Endothelial cell of umbilical vein (primary cell): ENCODE results near the gene WSB2. TPM values are rescaled to one million over a fixed set of nuclear protein-coding genes. Genes with fewer than 3 reads are reported as not detected.

ENCODE experiments used
- BruUV-seq: library from RNA; stranded (reverse); fragments of 400-500 nt; replicated peaks from 2 replicates; lab custom pipeline; 2021; lab: Mats Ljungman, UMichigan
- CTCF ChIA-PET: fragments of 300-600, 350-600 bp; sonication (Branson Sonifier 250); formaldehyde crosslinking; loops from one replicate; lab custom pipeline; 2021; ENCODE audit warnings: antibody characterized with exemption, inconsistent platforms; lab: Charles Lee
- POLR2A ChIA-PET: fragments of 300-600, 350-600 bp; sonication (Branson Sonifier 250); formaldehyde crosslinking; loops from one replicate; lab custom pipeline; 2021; ENCODE audit warnings: antibody characterized with exemption, inconsistent platforms; lab: Charles Lee
- DNase-seq: peaks from one replicate; pipeline ENCODE4 v3.0.0-alpha.2; 2011; ENCODE audit warnings: low read depth, low spot score
- FAIRE-seq: peaks from 2 replicates; lab custom pipeline; 2011; peaks lifted over from hg19 to GRCh38; lab: Jason Lieb, UNC
- H2AFZ ChIP-seq: 2 replicates; pipeline ENCODE4 v1.6.0; 2012; ENCODE audit warnings: low read depth, low read length, control low read depth, inconsistent platforms
- H3K27ac ChIP-seq: 2 replicates; pipeline ENCODE4 v1.5.1; 2011; ENCODE audit warnings: low read depth, mild to moderate bottlenecking, control low read depth, low read length, moderate library complexity; ENCODE audit not compliant: insufficient read depth
- H3K27me3 ChIP-seq, 2 experiments: 2 replicates each; pipeline versions ENCODE4 v1.6.0 to v1.6.1; 2011; ENCODE audit warnings: low read length in 2 of 2, mixed read lengths in 1 of 2; ENCODE audit not compliant: control insufficient read depth in 2 of 2, insufficient read depth in 2 of 2
- H3K36me3 ChIP-seq, 2 experiments: 2 replicates in 1 of 2; 3 replicates in 1 of 2; pipeline ENCODE4 v1.5.1; 2011; ENCODE audit warnings: low read length in 2 of 2, mild to moderate bottlenecking in 1 of 2, moderate library complexity in 1 of 2; ENCODE audit not compliant: control insufficient read depth in 2 of 2, insufficient read depth in 2 of 2; ENCODE audit errors: extremely low read depth in 1 of 2
- H3K4me1 ChIP-seq: 3 replicates; pipeline ENCODE4 v1.5.1; 2011; ENCODE audit warnings: mild to moderate bottlenecking, low read length; ENCODE audit not compliant: control insufficient read depth, insufficient read depth; ENCODE audit errors: extremely low read depth
- H3K4me2 ChIP-seq: 2 replicates; pipeline ENCODE4 v1.6.1; 2011; ENCODE audit warnings: low read length, control low read depth, mixed read lengths; ENCODE audit not compliant: insufficient read depth
- H3K4me3 ChIP-seq, 3 experiments: fragments of 200-600 bp in 1 of 3; sonication (generic), shearing (Covaris generic) in 1 of 3; replicated peaks in 1 of 3; 2 replicates each; pipeline ENCODE4 v1.5.1; 2011 to 2016; ENCODE audit warnings: control low read depth in 3 of 3, low read length in 3 of 3, mild to moderate bottlenecking in 2 of 3, inconsistent platforms in 1 of 3, low read depth in 1 of 3, moderate library complexity in 1 of 3; ENCODE audit not compliant: insufficient read depth in 1 of 3
- H3K79me2 ChIP-seq: 2 replicates; pipeline ENCODE4 v1.6.0; 2012; ENCODE audit warnings: low read length, inconsistent platforms; ENCODE audit not compliant: control insufficient read depth, insufficient read depth
- H3K9ac ChIP-seq: replicated peaks from 2 replicates; pipeline ENCODE3; 2011; ENCODE audit warnings: low read length, control low read depth; ENCODE audit not compliant: insufficient read depth; ENCODE audit errors: extremely low read depth
- H3K9me1 ChIP-seq: replicated peaks from 3 replicates; pipeline ENCODE4 v1.6.0; 2011; ENCODE audit warnings: mild to moderate bottlenecking, low read length; ENCODE audit not compliant: control insufficient read depth, insufficient read depth; ENCODE audit errors: extremely low read depth
- H3K9me3 ChIP-seq: replicated peaks from 2 replicates; pipeline ENCODE4 v1.5.1; 2012; ENCODE audit warnings: low read length, inconsistent platforms; ENCODE audit not compliant: control insufficient read depth, insufficient read depth
- H4K20me1 ChIP-seq: replicated peaks from 2 replicates; pipeline ENCODE3; 2011; ENCODE audit warnings: mild to moderate bottlenecking, low read length; ENCODE audit not compliant: control insufficient read depth, insufficient read depth; ENCODE audit errors: extremely low read depth
- CTCF ChIP-seq, 2 donors: IDR thresholded peaks; 1 replicate in 1 of 2; 2 replicates in 1 of 2; pipeline ENCODE4 v1.5.1; 2011; ENCODE audit warnings: low read length in 2 of 2, mild to moderate bottlenecking in 2 of 2, moderate library complexity in 2 of 2, control low read depth in 1 of 2, inconsistent platforms in 1 of 2, low read depth in 1 of 2; ENCODE audit not compliant: insufficient read depth in 1 of 2; ENCODE audit errors: extremely low read depth in 1 of 2
- FOS ChIP-seq: IDR thresholded peaks from 2 replicates; pipeline ENCODE4 v1.6.1; 2011; ENCODE audit warnings: mild to moderate bottlenecking, low read length, moderate library complexity, borderline replicate concordance; ENCODE audit not compliant: insufficient read depth
- JUN ChIP-seq: IDR thresholded peaks from 2 replicates; pipeline ENCODE4 v1.6.1; 2011; ENCODE audit warnings: borderline replicate concordance, low read depth; ENCODE audit not compliant: insufficient read length, insufficient read depth
- MAX ChIP-seq: IDR thresholded peaks from 2 replicates; pipeline ENCODE4 v1.6.1; 2011; ENCODE audit not compliant: insufficient read depth, insufficient read length
- MYC ChIP-seq: IDR thresholded peaks from one replicate; pipeline ENCODE4 v1.6.1; 2011; ENCODE audit warnings: mild to moderate bottlenecking, low read depth, low read length
- POLR2A ChIP-seq: IDR thresholded peaks from 2 replicates; pipeline ENCODE4 v1.6.1; 2012; ENCODE audit warnings: low read depth, mild to moderate bottlenecking, control low read depth, low read length
- POLR2AphosphoS5 ChIP-seq: IDR thresholded peaks from 2 replicates; pipeline ENCODE4 v1.6.1; 2012; ENCODE audit warnings: low read depth, mild to moderate bottlenecking, control low read depth, low read length, moderate library complexity; ENCODE audit not compliant: insufficient read depth
- dilution Hi-C: fragments of 300-500 bp; cut with MboI; formaldehyde crosslinking; loops from one replicate; pipeline ENCODE4 v1.15.0; 2019; ENCODE audit warnings: low sequenced_read_pairs; ENCODE audit not compliant: extremely low pct_ligation_motif_present
- intact Hi-C: fragments of 100-400 bp; cut with micrococcal nuclease; formaldehyde crosslinking; loops from one replicate; pipeline ENCODE4 v1.10.0; 2022
- polyA plus RNA-seq, 4 experiments: library from polyadenylated mRNA; depleted of rRNA in 3 of 4; stranded (reverse) in 3 of 4; unstranded in 1 of 4; fragments of >200 nt; gene quantifications; 2 replicates each; pipeline versions ENCODE4 v1.2.1 to v1.2.3, GENCODE V29; 2011 to 2012; ENCODE audit warnings: missing spikeins in 1 of 4
- total RNA-seq: library from RNA; stranded (reverse); gene quantifications from 2 replicates; pipeline ENCODE4 v1.2.3, GENCODE V29; 2021

WSB2 gene
- total and polyA plus RNA-seq, 2 donors (not counting 3 experiments of a cell fraction or from before 2014, with no cell fraction given), result 73.6 to 107 TPM

- no peak overlapping the region for H3K4me3 ChIP-seq
- ChIA-PET CTCF (no interaction called here), POLR2A (no interaction called here)
- intact Hi-C loops (no loop called here), dilution Hi-C loops (no loop called here)
- H4K20me1 ChIP-seq, result no peaks in the 10 kb centered on the region
- DNase-seq (no peak), FAIRE-seq (no peak)
- no peaks in the 10 kb centered on the region for H3K9me1 ChIP-seq
- H3K79me2 ChIP-seq, result no peaks in the 10 kb centered on the region
- H3K9ac ChIP-seq, result no peak overlapping the region
- TF ChIP-seq JUN, result no peak
- no peak for TF ChIP-seq POLR2A
- TF ChIP-seq POLR2AphosphoS5, result no peak
- no peak for TF ChIP-seq CTCF (IDR thresholded peaks at IDR 0.05; ENCODE audit: extremely low read depth in 1 of 2, insufficient read depth in 1 of 2, low read depth in 1 of 2, low read length in 2 of 2)
- no peak for TF ChIP-seq MYC
- TF ChIP-seq FOS, result no peak
- no peak for TF ChIP-seq MAX
- H3K4me2 ChIP-seq, result no peak overlapping the region
- no peaks in the 10 kb centered on the region for H3K9me3 ChIP-seq
- no peaks in the 10 kb centered on the region for H3K4me1 ChIP-seq
- H3K27ac ChIP-seq, result no peak overlapping the region
- no peaks in the 10 kb centered on the region for H3K27me3 ChIP-seq
- H2AFZ ChIP-seq, result no peak overlapping the region
- H3K36me3 ChIP-seq, result no peaks in the 10 kb centered on the region
- BruUV-seq, result no TSS peak
Measured at GRCh38 chr12:117994551-117995438, 66.2 kb downstream of the WSB2 start.
